Endothelial cell of umbilical vein (primary cell): ENCODE data around the gene HOXB3.

ENCODE experiments used
- EZH2 ChIP-seq: IDR thresholded peaks from 2 replicates; pipeline ENCODE4 v1.6.1; 2012; ENCODE audit warnings: borderline replicate concordance, low read depth, mild to moderate bottlenecking, moderate library complexity, low read length, inconsistent platforms; ENCODE audit not compliant: severe bottlenecking
- GATA2 ChIP-seq: IDR thresholded peaks from 2 replicates; pipeline ENCODE4 v1.7.0; 2011; ENCODE audit warnings: low read depth, mild to moderate bottlenecking, moderate library complexity, mixed read lengths, low read length; ENCODE audit not compliant: insufficient read length, insufficient read depth
- JUN ChIP-seq: IDR thresholded peaks from 2 replicates; pipeline ENCODE4 v1.6.1; 2011; ENCODE audit warnings: borderline replicate concordance, low read depth; ENCODE audit not compliant: insufficient read length, insufficient read depth
- MAX ChIP-seq: IDR thresholded peaks from 2 replicates; pipeline ENCODE4 v1.6.1; 2011; ENCODE audit not compliant: insufficient read depth, insufficient read length
- MYC ChIP-seq: IDR thresholded peaks from one replicate; pipeline ENCODE4 v1.6.1; 2011; ENCODE audit warnings: mild to moderate bottlenecking, low read depth, low read length
- POLR2A ChIP-seq: IDR thresholded peaks from 2 replicates; pipeline ENCODE4 v1.6.1; 2012; ENCODE audit warnings: low read depth, mild to moderate bottlenecking, control low read depth, low read length
- POLR2AphosphoS5 ChIP-seq: IDR thresholded peaks from 2 replicates; pipeline ENCODE4 v1.6.1; 2012; ENCODE audit warnings: low read depth, mild to moderate bottlenecking, control low read depth, low read length, moderate library complexity; ENCODE audit not compliant: insufficient read depth
- TF ChIP-seq, protein P1 (sequence below), 2 donors: IDR thresholded peaks; 1 replicate in 1 of 2; 2 replicates in 1 of 2; pipeline ENCODE4 v1.5.1; 2011; ENCODE audit warnings: low read length in 2 of 2, mild to moderate bottlenecking in 2 of 2, moderate library complexity in 2 of 2, control low read depth in 1 of 2, inconsistent platforms in 1 of 2, low read depth in 1 of 2; ENCODE audit not compliant: insufficient read depth in 1 of 2; ENCODE audit errors: extremely low read depth in 1 of 2

DNA sequence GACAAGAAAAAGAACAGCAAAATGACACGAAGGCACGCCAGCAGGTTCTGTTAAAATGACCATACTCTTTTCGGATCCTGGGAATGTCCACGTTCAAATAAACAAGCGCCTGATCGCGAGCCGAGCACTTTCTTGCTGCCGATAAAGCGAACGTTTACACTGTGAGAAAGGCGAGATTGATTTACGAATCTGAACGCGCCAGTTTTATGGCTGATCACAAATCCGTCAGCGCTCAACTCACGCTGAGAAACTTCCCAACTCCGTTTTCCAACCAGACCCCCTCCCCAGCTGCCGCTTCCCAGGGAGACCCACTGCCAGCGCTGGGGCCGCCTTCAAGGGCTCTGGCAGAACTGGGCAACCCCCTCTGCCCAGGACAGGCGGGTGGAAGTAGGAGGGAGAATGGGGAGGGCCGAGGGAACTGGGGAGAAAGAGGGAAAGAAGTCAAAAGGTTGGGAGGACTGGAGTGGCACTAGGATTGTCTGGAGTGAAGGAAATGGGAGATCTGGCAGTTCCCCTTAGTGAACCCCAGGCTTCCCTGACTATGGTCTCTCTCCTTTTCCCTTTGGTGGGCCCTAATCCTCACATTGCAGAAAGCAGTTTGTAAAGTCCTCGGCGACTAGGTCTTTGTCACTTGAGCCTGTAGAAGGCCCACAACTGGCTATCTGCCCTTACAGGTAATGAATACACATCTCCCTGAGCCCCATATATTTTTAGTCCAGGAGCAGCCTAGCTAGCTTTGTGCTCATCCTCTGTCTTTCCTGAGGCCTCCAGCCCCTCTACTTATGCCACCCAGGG lies 18.8 kb downstream of the HOXB3 start:
- TF ChIP-seq JUN (no peak), POLR2A (peak; percentile 40), MAX (no peak), POLR2AphosphoS5 (no peak), EZH2 (no peak), GATA2 (no peak), MYC (no peak)
- TF ChIP-seq, protein P1, sequence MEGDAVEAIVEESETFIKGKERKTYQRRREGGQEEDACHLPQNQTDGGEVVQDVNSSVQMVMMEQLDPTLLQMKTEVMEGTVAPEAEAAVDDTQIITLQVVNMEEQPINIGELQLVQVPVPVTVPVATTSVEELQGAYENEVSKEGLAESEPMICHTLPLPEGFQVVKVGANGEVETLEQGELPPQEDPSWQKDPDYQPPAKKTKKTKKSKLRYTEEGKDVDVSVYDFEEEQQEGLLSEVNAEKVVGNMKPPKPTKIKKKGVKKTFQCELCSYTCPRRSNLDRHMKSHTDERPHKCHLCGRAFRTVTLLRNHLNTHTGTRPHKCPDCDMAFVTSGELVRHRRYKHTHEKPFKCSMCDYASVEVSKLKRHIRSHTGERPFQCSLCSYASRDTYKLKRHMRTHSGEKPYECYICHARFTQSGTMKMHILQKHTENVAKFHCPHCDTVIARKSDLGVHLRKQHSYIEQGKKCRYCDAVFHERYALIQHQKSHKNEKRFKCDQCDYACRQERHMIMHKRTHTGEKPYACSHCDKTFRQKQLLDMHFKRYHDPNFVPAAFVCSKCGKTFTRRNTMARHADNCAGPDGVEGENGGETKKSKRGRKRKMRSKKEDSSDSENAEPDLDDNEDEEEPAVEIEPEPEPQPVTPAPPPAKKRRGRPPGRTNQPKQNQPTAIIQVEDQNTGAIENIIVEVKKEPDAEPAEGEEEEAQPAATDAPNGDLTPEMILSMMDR (IDR thresholded peaks at IDR 0.05; ENCODE audit: extremely low read depth in 1 of 2, insufficient read depth in 1 of 2, low read depth in 1 of 2, low read length in 2 of 2), result no peak
